NCI-H1092 (cell line): Measurements from ENCODE around the gene ATF7.
"Not testable (repeated sequence)": the region's sequence is repeated elsewhere in the genome, so short reads cannot be mapped to it uniquely, and the experiment has no call there.

Experiments used
- DNase-seq: peaks from one replicate; lab custom pipeline; 2025; lab: John Stamatoyannopoulos, UW

Gene ATF7

GRCh38 chr12:53626702-53627169 is 554 bp upstream of the ATF7 start:
- DNase-seq, result no peak

- no peak for DNase-seq
These were observed 723 bp downstream of the ATF7 start for GRCh38 chr12:53625373-53625945.

- no peak for DNase-seq
These were observed 1.2 kb downstream of the ATF7 start for GRCh38 chr12:53624956-53625355.

- DNase-seq, result no peak
These were observed 1.7 kb downstream of the ATF7 start for GRCh38 chr12:53624458-53624857.

- no peak for DNase-seq
These were observed 2.4 kb downstream of the ATF7 start for GRCh38 chr12:53623548-53624385.

- no peak for DNase-seq
These were observed 3.5 kb downstream of the ATF7 start for GRCh38 chr12:53622724-53623123.

GRCh38 chr12:53618275-53618674 is 7.9 kb downstream of the ATF7 start:
- DNase-seq, result no peak

GRCh38 chr12:53617700-53618099 is 8.5 kb downstream of the ATF7 start:
- DNase-seq, result no peak

- no peak for DNase-seq
These were observed 9.2 kb downstream of the ATF7 start for GRCh38 chr12:53616950-53617349.

GRCh38 chr12:53613821-53614220 is 12.4 kb downstream of the ATF7 start:
- no peak for DNase-seq

GRCh38 chr12:53612978-53613377 is 13.2 kb downstream of the ATF7 start:
- no peak for DNase-seq

GRCh38 chr12:53611304-53611703 is 14.9 kb downstream of the ATF7 start:
- no peak for DNase-seq

GRCh38 chr12:53606688-53607087 is 19.5 kb downstream of the ATF7 start:
- not testable (repeated sequence) for DNase-seq

GRCh38 chr12:53604581-53604980 is 21.6 kb downstream of the ATF7 start:
- no peak for DNase-seq

GRCh38 chr12:53603804-53604203 is 22.4 kb downstream of the ATF7 start:
- DNase-seq, result no peak

- DNase-seq, result no peak
These were observed 23.0 kb downstream of the ATF7 start for GRCh38 chr12:53603196-53603595.

- no peak for DNase-seq
These were observed 23.9 kb downstream of the ATF7 start for GRCh38 chr12:53602176-53602864.

- no peak for DNase-seq
These were observed 24.8 kb downstream of the ATF7 start for GRCh38 chr12:53601296-53601847.

- DNase-seq, result no peak
These were observed 25.5 kb downstream of the ATF7 start for GRCh38 chr12:53600490-53601295.

GRCh38 chr12:53599579-53599978 is 26.6 kb downstream of the ATF7 start:
- no peak for DNase-seq

- DNase-seq, result not testable (repeated sequence)
These were observed 27.2 kb downstream of the ATF7 start for GRCh38 chr12:53598971-53599370.

- no peak for DNase-seq
These were observed 29.2 kb downstream of the ATF7 start for GRCh38 chr12:53596920-53597363.
